HL-60/S4 treated with retinoic acid at 250 ng/mL for 4 days and 3 days (cell line): ENCODE results near the gene SHCBP1.
"Not testable (repeated sequence)": the region's sequence is repeated elsewhere in the genome, so short reads cannot be mapped to it uniquely, and the experiment has no call there.

Experiments used
- in situ Hi-C: fragments of 300-500 bp; cut with MboI; formaldehyde crosslinking; loops from 2 replicates; pipeline ENCODE4 v1.7.0; 2022; ENCODE audit warnings: low sequenced_read_pairs

Gene SHCBP1

DNA sequence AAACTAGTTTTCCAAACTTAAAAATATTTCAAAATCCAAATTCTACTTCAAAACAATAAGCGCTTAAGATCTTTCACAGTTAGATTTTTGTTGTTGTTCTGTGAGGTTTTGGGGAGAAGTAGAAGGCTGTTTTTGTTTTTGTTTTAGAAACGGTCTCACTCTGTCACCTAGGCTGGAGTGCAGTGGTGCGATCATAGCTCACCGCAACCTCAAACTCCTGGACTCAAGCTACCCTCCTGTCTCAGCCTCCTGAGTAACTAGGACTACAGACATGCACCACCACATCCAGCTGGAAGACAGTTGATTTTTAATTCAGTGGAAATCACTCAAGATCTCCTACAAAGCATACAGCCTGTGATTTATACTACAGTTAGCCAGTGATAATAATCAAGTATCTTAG lies 2.7 kb downstream of the SHCBP1 start:
- in situ Hi-C loops, result no loop called here

GRCh38 chr16:46614006-46614405 lies 7.2 kb downstream of the SHCBP1 start:
- in situ Hi-C loops, result no loop called here

GRCh38 chr16:46613352-46613751 lies 7.8 kb downstream of the SHCBP1 start:
- in situ Hi-C loops, result no loop called here

DNA sequence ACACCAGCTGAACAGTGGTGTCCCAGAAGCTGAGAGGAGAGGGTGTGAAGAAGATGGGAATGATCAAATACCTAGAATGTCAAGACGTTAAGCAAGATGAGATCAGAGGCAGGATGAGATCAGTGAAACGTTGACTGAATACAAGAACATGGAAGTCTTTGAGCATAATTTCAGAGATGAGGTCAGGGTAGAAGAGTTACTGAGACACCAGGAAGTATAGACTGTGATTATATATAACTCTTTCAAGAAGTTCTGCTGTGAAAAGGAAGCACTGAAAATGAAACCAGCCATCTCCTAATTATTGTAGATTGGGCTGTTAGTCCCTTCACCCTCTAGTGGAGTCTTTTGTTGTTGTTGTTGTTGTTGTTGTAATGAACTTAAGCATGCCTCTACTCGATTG lies 9.1 kb downstream of the SHCBP1 start:
- in situ Hi-C loops, result no loop called here

DNA sequence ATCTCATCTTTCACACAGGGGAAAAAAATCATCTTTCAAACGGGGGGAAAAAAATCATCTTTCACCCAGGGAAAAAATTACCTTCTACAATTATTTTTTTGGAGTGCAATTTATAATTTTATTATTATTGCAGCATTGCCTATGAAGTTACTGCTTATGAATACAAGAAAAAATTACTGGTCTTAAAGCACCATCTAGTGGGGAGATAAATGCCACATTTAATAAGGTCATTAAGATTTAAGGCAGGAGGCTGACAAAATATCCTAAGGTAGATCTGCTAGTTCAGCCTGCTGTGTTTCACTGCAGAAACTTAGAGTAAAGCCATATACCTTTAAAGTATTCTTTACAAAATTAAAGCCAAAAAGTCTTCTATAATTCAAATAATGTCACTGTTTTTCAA lies 13.7 kb downstream of the SHCBP1 start:
- in situ Hi-C loops, result no loop called here

- in situ Hi-C loops, result no loop called here
These were observed 14.9 kb downstream of the SHCBP1 start for GRCh38 chr16:46606231-46606630.

DNA sequence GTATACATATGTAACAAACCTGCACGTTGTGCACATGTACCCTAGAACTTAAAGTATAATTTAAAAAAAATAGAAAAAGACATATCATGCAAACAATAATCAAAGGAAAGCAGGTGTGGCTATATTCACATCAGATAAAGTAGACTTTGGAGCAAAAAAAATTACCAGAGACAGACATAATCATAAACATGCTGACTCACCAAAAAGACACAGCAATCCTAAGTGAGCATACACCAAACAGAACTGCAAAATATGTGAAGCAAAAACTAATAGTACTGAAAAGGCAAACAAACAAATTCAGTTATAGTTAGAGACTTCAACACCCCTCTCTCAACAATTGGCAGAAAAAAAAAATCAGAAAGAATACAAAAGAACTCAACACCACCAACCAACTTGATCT lies 29.9 kb downstream of the SHCBP1 start:
- in situ Hi-C loops, result no loop called here

DNA sequence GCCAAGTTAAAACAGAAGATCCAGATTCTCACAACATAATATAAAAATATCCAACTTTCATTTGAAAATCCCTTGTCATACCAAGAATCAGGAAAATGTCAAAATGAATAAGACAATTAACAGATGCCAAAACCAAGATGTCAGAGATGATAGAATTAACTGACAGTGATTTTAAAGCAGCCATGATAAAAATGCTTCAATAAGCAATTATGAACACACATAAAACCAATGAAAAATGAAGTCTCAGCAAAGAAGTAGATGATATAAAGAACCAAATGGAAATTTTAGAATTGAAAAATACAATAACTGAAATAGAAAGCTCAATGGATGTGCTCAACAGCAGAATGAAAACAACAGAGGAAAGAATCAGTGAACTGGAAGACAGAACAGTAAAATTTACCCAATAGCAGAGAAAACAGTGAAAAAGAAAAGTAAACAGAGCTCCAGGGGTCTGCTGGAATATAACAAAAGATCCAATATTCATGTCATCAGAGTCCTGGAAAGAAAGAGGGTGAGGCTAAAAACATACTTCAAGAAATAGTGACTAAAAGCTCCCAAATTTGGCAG lies 35.1 kb downstream of the SHCBP1 start:
- in situ Hi-C loops, result no loop called here

DNA sequence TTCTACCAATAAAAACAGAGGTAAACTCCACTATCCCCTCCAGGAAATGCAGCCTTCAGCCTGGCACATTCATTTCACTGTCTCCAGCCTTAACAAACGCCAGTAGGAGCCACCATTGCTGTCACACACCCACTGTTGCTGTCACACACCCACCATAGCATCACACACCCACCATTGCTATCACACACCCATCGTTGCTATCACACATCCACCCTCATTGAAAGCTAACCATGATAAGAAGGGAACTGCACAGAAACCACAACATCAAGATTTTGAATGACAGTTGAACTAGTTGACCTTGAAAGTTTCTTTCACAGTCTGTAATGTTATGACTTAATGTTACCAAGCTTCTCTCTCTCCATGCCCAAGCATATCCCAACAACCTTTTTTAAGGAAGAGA lies 38.1 kb downstream of the SHCBP1 start:
- in situ Hi-C loops, result no loop called here

- in situ Hi-C loops, result no loop called here
These were observed 38.9 kb downstream of the SHCBP1 start for GRCh38 chr16:46582313-46582712.

DNA sequence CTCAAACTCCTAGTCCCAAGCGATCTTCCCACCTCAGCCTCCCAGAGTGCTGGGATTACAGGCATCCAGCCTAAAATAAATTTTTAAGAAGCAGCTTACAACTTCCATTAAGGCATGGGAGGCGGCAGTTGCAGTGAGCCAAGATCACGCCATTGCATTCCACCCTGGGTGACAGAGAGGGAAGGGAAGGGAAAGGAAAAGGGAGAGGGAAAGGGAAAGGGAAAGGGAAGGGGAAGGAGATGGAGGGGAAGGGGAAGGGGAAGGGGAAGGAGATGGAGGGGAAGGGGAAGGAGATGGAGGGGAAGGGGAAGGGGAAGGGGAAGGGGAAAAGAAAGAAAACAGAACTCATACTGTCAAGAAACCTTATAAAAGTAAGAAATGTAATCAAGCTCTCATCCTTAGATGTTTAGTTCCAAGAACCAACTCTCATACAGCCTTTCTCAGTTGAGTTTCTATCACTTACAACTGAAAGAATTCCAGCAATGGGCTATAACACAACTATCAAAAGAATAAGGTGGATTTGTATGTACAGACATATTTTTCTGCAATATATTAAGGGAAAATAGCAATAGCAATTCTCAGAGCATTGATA lies 43.1 kb downstream of the SHCBP1 start:
- in situ Hi-C loops, result no loop called here

DNA sequence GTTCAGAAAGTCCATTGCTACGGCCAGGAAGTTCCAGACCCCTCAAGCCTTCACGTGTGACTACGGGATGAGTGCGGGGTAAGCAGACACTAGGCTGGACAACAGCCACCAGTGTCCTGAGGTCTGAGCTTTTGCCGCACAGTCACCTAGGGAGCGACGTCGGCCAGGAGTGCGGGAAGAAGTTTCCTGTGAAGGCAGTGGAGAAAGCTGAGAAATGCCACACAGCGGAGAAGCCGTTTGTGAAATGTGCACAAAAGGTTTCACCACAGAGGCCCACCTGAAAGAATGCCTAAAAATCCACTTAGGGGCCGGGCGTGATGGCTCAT lies 47.4 kb downstream of the SHCBP1 start:
- in situ Hi-C loops, result no loop called here

DNA sequence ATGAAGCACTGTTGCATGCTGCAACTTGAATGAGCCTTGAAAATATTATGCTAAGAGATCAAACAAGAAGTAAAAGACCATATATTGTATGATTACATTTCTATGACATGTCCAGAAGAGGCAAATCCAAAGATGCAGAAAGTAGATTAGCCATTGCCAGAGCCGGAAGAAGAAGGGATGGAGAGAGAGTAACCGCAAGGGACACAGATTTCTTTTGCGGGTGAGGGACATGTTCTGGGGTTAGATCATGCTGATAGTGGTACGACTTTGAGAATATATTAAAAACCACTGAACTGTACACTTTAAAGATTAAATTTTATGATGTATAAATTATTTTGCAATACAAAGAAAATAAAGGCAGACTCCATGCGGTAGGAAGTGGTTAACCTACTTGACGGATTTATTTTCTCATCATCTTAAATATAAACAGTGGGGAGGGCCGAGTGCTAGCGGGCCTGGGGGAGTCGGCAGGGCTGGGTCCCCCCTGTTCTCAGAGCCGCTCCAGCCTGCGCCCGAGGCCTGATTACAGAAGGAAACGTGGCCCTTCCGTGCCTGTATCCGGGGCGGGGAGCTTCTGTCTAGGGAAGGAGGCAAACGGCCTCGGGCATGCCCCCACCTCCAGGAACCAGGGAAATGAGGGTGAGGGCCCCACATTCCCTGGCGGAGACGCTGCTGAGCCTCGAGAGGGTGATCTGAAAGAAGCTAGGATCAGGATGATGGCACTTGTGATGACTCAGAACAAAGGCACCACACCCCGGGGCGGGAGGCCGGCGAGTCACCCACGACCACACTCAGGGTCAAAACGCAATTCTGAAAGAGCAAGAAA lies 48.0 kb downstream of the SHCBP1 start:
- in situ Hi-C loops, result no loop called here

DNA sequence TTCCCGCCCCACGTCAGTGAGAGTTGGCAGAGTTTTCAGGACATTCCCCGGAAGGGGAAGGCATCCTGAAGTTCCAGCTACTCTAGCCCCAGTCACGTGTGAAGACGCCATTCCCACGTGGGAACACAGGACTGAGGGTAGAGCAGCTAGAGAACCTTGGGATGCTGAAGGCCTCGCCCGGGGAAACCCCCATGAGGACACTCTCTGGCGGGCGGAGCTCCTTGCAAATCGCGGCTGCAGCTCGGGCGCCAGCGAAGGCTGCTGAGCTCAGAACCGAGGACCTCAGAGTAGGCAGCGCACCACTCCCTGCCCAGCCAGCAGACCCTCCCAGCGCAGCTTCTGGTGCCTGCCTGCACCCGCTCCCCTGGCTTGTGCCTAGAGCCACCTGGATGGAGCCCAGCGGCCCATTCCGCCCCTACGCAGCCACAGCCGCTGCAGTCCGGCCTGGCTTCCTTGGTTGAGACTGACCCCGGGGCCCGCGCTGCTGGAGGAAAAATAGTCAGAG lies 51.9 kb downstream of the SHCBP1 start:
- in situ Hi-C loops, result no loop called here

DNA sequence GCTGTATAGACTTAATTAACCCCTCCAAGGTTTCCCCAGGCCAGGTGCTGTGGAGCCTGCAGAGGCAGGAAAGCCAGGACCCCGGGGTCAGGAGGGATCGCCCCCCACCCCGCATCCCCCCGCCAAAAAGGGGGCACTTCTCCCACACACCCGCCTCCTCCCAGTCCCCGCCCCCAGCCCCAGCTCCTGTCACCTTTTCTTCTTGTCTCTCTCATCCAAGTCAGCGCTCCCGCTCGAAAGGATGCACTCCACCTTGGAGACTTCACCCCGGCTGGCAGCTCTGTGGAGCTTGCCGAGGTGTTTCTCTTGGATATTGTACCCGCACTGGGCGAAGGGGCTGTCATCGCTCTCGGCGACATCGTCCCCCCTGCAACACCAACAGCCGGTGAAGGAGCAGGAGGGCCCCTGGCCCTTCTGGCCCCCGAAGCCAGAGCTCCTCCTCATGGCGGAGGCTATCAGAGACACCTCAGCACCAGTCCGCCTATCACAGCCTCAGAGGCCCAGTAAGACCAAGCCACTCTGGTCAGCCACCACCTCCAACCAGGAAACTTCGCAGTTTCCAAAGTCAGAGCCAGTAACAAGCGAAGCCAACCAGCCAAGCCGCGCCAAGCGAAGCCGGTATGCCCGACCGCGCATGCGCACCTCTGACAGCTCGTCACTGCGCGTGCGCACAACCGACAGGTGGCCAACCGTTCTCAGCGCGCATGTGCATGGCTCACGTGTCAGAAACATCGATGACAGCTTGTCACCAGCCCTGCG lies 52.5 kb downstream of the SHCBP1 start:
- in situ Hi-C loops, result no loop called here

- in situ Hi-C loops, result no loop called here
These were observed 58.2 kb downstream of the SHCBP1 start for GRCh38 chr16:46562979-46563378.

DNA sequence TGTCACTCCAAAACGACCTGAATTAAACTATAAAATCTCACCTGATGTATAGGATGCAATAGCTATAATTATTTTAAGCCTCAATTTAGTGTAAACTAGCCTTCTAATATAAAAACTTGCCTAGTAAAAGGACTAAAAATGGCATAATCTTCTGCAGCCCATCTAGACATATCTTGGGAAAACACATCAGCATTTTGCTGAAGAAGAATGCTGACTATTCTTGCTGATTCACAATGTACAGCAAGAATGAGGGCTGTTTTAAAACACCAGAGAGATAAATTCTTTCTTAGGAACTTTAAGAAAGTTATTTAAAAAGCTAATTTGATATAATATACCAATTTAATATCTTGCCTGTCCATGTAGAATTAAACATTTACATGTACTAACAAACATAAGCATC lies 63.2 kb downstream of the SHCBP1 start:
- in situ Hi-C loops, result no loop called here

- in situ Hi-C loops, result no loop called here
These were observed 65.2 kb downstream of the SHCBP1 start for GRCh38 chr16:46555951-46556350.

DNA sequence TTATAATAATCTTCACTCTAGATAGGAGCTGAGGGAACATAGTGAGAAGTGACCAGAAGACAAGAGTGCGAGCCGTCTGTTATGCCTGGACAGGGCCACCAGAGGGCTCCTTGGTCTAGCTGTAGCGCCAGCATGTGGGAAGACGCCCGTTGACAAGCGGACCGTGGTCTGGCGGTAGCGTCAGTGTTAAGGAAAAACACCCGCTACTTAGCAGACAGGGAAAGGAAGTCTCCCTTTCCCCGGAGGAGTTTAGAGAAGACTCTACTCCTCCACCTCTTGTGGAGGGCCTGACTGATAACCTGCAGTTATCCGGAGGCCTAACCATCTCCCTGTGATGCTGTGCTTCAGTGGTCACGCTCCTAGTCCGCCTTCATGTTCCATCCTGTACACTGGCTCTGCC lies 66.7 kb downstream of the SHCBP1 start:
- in situ Hi-C loops, result not testable (repeated sequence)

GRCh38 chr16:46549477-46549876 lies 71.7 kb downstream of the SHCBP1 start:
- in situ Hi-C loops, result no loop called here
